SK-N-MC (cell line): ENCODE data around the gene MTFP1.

Experiments used
- EZH2 ChIP-seq: fragments of 200-600 bp; sonication (generic); IDR thresholded peaks from one replicate; pipeline ENCODE4 v1.6.1; 2017; ENCODE audit warnings: antibody characterized with exemption
- POLR2AphosphoS5 ChIP-seq: IDR thresholded peaks from 2 replicates; pipeline ENCODE4 v1.6.1; 2012; ENCODE audit warnings: mild to moderate bottlenecking, low read depth, low read length, borderline replicate concordance

DNA sequence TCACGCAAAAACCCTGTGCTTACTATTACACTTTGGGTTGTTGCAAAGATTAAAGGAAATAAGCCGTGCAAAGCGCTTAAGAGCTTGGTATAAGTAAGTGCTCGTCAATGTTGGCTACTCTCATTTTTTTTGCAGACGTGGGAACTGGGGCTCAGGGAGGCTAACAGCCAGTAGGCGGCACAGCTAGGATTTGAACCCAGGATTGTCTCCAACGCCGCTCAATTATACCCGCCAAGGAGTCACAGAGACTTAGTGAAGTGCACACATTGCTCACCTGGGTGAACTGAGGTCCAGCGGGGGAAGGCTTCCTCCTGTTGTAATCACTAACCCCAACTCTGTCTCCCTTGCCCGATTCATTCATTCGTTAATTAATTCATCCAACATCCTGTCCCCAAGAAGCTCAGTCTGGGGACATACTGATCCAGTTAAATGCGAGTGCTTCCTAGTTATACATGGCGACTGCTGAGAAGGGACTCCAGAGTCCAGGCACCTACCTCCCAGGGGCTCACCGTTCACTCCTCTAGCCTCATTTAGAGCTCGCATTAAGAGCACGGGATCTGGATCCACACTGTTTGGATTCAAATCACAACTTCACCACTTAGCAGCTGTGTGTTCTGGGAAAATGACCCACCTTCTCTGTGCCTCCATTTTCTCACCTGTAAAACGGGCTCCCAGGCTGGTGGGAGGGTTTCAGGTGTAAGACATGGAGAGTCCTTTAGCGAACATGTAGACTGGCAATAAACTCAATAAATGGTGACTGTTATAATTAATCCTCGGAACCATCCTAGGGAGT is 838 bp upstream of the MTFP1 start:
- TF ChIP-seq EZH2, result no peak
- no peak for TF ChIP-seq POLR2AphosphoS5
